Measurements from ENCODE around the gene GFER. TPM values are rescaled to one million over a fixed set of nuclear protein-coding genes. Genes with fewer than 3 reads are reported as not detected.

GFER gene
- total and polyA plus RNA-seq, 2 donors (not counting 1 experiment from before 2014, with no cell fraction given) = 15.6 to 30.4 TPM

GRCh38 chr16:2028146-2028545 lies 44.2 kb downstream of the GFER start:
- Mint-ChIP-seq H3K4me1 (peaks cover 11% of the 10 kb centered on the region), H3K27ac (no peak overlapping the region)
- no peak for ATAC-seq (ENCODE audit: low read depth)

DNA sequence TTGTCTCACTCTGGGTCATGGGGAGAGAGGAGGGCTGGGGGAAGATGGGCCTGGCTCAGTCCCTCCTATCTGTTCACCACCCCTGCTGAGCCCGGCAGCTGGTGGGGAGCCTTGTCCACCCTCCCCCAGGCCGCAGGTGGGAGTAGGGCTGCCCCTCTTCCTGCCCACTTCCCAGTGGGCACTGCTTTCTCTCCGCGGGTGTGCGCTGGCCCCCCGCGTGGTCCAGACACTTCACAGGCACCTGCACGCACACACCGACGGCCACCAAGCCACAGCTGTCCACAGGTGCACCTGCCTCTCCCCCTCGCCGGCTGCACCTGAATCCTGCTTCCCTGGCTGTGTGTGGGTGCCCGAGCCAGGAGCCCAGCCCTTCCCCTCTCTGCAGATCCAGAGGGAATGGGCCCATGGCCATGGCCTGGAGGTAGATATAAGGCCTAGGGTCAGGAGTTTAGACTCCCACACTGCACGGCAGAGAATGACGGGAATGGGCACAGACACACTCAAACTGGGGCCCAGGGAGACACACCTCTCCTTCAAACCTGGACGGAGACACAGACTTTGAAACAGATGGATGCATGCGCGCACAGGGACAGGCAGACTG lies 44.7 kb downstream of the GFER start:
- DNase-seq = no peak
- POLR2A ChIA-PET = no interaction called here
- Mint-ChIP-seq H3K27me3 (peaks cover 10% of the 10 kb centered on the region), H3K27ac (no peak overlapping the region), H3K4me1 (peaks cover 8% of the 10 kb centered on the region), H3K4me3 (no peak overlapping the region), H3K9me3 (ENCODE audit: insufficient read depth) (no peaks in the 10 kb centered on the region)
- TF ChIP-seq EZH2 (IDR thresholded peaks at IDR 0.05; ENCODE audit: borderline replicate concordance, insufficient read depth, low read depth, low read length, poor library complexity, severe bottlenecking) = no peak
- TF ChIP-seq, protein P1, sequence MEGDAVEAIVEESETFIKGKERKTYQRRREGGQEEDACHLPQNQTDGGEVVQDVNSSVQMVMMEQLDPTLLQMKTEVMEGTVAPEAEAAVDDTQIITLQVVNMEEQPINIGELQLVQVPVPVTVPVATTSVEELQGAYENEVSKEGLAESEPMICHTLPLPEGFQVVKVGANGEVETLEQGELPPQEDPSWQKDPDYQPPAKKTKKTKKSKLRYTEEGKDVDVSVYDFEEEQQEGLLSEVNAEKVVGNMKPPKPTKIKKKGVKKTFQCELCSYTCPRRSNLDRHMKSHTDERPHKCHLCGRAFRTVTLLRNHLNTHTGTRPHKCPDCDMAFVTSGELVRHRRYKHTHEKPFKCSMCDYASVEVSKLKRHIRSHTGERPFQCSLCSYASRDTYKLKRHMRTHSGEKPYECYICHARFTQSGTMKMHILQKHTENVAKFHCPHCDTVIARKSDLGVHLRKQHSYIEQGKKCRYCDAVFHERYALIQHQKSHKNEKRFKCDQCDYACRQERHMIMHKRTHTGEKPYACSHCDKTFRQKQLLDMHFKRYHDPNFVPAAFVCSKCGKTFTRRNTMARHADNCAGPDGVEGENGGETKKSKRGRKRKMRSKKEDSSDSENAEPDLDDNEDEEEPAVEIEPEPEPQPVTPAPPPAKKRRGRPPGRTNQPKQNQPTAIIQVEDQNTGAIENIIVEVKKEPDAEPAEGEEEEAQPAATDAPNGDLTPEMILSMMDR (IDR thresholded peaks at IDR 0.05) = no peak
- H3K4me1 ChIP-seq (ENCODE audit: control insufficient read depth in 2 of 2, insufficient read depth in 2 of 2, low read length in 2 of 2) = peaks cover 14 to 19% of the 10 kb centered on the region in 2 donors
- H3K9me3 ChIP-seq (ENCODE audit: control extremely low read depth in 1 of 3, control insufficient read depth in 2 of 3, insufficient read depth in 1 of 3, low read length in 2 of 3) = peaks cover 0 to 13% (median 0%) of the 10 kb centered on the region in 3 donors
- H4K20me1 ChIP-seq (ENCODE audit: control insufficient read depth, insufficient read depth, low read length, poor library complexity, severe bottlenecking) = no peaks in the 10 kb centered on the region
- H3K79me2 ChIP-seq (ENCODE audit: control insufficient read depth, insufficient read depth, low read length) = no peaks in the 10 kb centered on the region
- CTCF ChIA-PET = interaction anchor here (0.6 to 2.2 kb wide), 4 partner anchors 12 to 473 kb away, joined by 3 to 9 read pairs (median 4); partner anchors contain the start of gene TRAF7
- H3K27ac ChIP-seq (ENCODE audit: low read length in 2 of 2) = no peak overlapping the region
- H2AFZ ChIP-seq (ENCODE audit: insufficient read depth, low read depth, low read length, poor library complexity, severe bottlenecking) = no peak overlapping the region
- no peak for ATAC-seq (ENCODE audit: low read depth)
- no peaks in the 10 kb centered on the region for H3K36me3 ChIP-seq (replicated peaks in 1 of 2; ENCODE audit: control extremely low read depth in 1 of 2, control insufficient read depth in 1 of 2, extremely low read depth in 1 of 2, insufficient read depth in 2 of 2, low read length in 1 of 2)
- no peak overlapping the region for H3K4me2 ChIP-seq (replicated peaks; ENCODE audit: low read depth, low read length, poor library complexity, severe bottlenecking)
- 83% methylated on average over 17 of the region's 18 CpGs for WGBS (ENCODE audit: insufficient coverage)
- H3K4me3 ChIP-seq (ENCODE audit: control extremely low read depth in 1 of 5, extremely low read depth in 1 of 5, insufficient read depth in 1 of 5, low read depth in 2 of 5, low read length in 4 of 5) = no peak overlapping the region
- no peak overlapping the region for H3K9ac ChIP-seq (ENCODE audit: low read length)
- intact Hi-C loops (cut with micrococcal nuclease) = loop anchor here (10.0 kb wide), 2 partner anchors 226 to 476 kb away; partner anchors contain the start of gene ECI1
- H3K27me3 ChIP-seq (replicated peaks in 1 of 4; ENCODE audit: control extremely low read depth in 1 of 4, control insufficient read depth in 3 of 4, insufficient read depth in 4 of 4, low read length in 3 of 4) = peaks cover 0 to 44% (median 15%) of the 10 kb centered on the region in 4 experiments

More at GRCh38 chr16:2028146-2028545, 44.2 kb downstream of the GFER start:
- Histone ChIP-seq H3K36me3 (replicated peaks in 1 of 2; ENCODE audit: control extremely low read depth in 1 of 2, control insufficient read depth in 1 of 2, extremely low read depth in 1 of 2, insufficient read depth in 2 of 2, low read length in 1 of 2) (no peaks in the 10 kb centered on the region), H3K9me3 (ENCODE audit: control extremely low read depth in 1 of 3, control insufficient read depth in 2 of 3, insufficient read depth in 1 of 3, low read length in 2 of 3) (peaks cover 0 to 13% (median 0%) of the 10 kb centered on the region in 3 donors), H3K79me2 (ENCODE audit: control insufficient read depth, insufficient read depth, low read length) (no peaks in the 10 kb centered on the region), H4K20me1 (ENCODE audit: control insufficient read depth, insufficient read depth, low read length, poor library complexity, severe bottlenecking) (no peaks in the 10 kb centered on the region), H3K27me3 (replicated peaks in 1 of 4; ENCODE audit: control extremely low read depth in 1 of 4, control insufficient read depth in 3 of 4, insufficient read depth in 4 of 4, low read length in 3 of 4) (peaks cover 0 to 44% (median 16%) of the 10 kb centered on the region in 4 experiments), H3K27ac (ENCODE audit: low read length in 2 of 2) (no peak overlapping the region), H2AFZ (ENCODE audit: insufficient read depth, low read depth, low read length, poor library complexity, severe bottlenecking) (no peak overlapping the region), H3K4me2 (replicated peaks; ENCODE audit: low read depth, low read length, poor library complexity, severe bottlenecking) (no peak overlapping the region), H3K4me1 (ENCODE audit: control insufficient read depth in 2 of 2, insufficient read depth in 2 of 2, low read length in 2 of 2) (peaks cover 18 to 23% of the 10 kb centered on the region in 2 donors), H3K4me3 (ENCODE audit: control extremely low read depth in 1 of 5, extremely low read depth in 1 of 5, insufficient read depth in 1 of 5, low read depth in 2 of 5, low read length in 4 of 5) (no peak overlapping the region), H3K9ac (ENCODE audit: low read length) (no peak overlapping the region)
- DNase-seq = no peak
- no peak for TF ChIP-seq EZH2 (IDR thresholded peaks at IDR 0.05; ENCODE audit: borderline replicate concordance, insufficient read depth, low read depth, low read length, poor library complexity, severe bottlenecking)
- TF ChIP-seq, protein P1 (IDR thresholded peaks at IDR 0.05) = no peak
- intact Hi-C loops (cut with micrococcal nuclease) = loop anchor here (10.0 kb wide), 2 partner anchors 227 to 477 kb away; partner anchors contain the start of gene ECI1
- ChIA-PET POLR2A (no interaction called here), CTCF (interaction anchor here (0.6 to 2.2 kb wide), 6 partner anchors 11 to 473 kb away, joined by 3 to 9 read pairs (median 4); partner anchors contain the start of genes NTHL1, TRAF7 and TSC2)
- Mint-ChIP-seq H3K4me3 (peak overlapping the region; percentile 55), H3K27me3 (peaks cover 10% of the 10 kb centered on the region), H3K9me3 (ENCODE audit: insufficient read depth) (no peaks in the 10 kb centered on the region)
- 89% methylated on average over 3 of the region's 3 CpGs for WGBS (ENCODE audit: insufficient coverage)
